SHP77 treated with DMSO at 0.1 percent for 48 hours (cell line): ENCODE measurements around the gene RNF10.
"Not testable (repeated sequence)": the region's sequence is repeated elsewhere in the genome, so short reads cannot be mapped to it uniquely, and the experiment has no call there.

Experiments used
- DNase-seq: peaks from one replicate; lab custom pipeline; 2025; lab: John Stamatoyannopoulos, UW

The RNF10 gene

DNA sequence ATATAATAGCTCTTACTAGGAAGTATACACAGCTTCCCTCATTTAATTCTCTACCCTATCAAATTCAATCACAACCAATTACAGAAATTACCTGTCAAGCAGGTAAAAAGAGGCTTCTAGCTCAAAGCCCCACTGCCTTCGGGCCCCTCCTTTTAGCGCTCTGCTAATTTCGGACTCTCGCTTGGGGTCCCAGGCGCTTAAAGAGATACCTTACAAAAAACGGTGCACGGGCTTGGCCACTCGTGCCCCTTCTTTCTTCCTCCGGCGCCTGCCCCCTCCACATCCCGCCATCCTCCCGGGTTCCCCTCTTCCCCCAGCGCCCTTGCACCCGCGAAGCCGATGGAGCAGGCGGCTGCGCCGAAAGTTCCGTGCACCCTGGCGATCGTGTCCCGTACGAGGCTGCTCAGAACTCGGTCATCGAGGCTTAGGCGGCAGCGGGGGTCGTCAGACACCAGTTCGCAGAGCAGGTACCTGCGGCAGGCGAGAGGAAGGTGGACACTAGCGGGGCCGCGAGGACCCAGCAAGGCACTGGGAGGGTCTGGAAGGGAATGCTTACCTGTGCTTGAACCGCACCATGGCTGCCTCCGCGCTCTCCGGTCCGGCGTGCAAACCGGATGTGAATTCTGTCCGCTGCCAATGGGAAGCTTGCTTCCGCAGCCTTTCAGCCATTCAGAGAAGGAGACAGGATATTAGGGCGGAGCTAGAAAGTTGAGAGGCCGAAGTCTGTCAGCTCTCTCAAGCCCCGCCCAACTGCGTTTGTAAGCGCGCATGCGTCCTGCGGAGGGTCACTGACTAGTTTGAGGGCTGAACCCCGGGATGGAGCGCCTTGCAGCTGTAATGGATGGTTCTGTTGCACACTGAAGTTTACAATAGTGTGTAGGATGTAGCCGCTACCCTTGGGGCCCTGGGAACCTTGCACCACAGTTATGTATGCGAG lies 46.9 kb downstream of the RNF10 start, which contains the start of gene POP5:
POP5 (minus strand) TSS at position 616 of the 937 bp plus-strand sequence; CDS start at position 576, 40 bp downstream.
- peak; percentile 99 for DNase-seq

DNA sequence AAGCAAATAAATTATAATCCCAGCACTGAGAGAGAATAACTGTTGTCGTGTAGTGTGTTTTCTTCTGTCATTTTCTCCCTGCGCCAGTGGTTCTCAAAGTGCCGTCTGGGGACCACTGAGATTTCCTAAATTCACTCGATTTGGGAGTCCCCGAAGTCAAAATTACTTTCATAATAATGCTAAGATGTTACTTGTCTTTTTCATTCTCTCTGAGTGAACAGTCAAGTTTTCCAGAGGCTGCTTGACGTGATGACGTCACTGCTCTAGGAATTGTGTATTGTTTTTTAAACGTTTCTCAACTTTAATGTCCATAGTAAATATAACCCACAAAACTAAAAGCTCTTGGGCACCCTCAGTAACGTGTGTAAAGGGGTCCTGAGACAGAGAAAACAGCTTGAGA lies 47.8 kb downstream of the RNF10 start:
- DNase-seq: no peak

DNA sequence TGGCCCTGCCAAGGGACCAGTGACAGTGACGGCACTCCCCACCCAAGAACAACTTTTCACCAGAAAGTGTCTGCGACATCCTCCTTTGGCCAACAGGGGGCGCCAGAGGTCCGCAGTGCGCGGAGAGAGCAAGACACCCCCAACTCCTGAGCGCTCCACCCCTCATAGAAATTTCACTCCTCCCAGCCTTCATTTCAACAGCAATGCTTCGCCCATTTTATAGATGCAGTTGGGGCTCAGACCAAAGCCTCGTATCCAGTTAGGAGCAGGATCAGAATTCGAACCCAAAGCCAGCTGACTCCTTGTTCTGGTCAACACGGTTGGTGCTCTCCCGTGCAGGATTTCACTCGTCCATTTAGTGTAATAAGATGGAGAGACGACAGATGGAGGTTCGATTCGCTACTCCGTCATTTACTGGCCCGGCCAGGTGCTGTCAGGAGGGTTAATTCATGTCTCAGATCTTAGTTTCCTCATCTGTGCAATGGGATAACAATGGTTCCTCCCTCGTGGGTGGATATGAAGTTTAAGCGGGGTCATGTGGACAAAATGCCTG lies 49.4 kb downstream of the RNF10 start:
- DNase-seq: peak; percentile 61

DNA sequence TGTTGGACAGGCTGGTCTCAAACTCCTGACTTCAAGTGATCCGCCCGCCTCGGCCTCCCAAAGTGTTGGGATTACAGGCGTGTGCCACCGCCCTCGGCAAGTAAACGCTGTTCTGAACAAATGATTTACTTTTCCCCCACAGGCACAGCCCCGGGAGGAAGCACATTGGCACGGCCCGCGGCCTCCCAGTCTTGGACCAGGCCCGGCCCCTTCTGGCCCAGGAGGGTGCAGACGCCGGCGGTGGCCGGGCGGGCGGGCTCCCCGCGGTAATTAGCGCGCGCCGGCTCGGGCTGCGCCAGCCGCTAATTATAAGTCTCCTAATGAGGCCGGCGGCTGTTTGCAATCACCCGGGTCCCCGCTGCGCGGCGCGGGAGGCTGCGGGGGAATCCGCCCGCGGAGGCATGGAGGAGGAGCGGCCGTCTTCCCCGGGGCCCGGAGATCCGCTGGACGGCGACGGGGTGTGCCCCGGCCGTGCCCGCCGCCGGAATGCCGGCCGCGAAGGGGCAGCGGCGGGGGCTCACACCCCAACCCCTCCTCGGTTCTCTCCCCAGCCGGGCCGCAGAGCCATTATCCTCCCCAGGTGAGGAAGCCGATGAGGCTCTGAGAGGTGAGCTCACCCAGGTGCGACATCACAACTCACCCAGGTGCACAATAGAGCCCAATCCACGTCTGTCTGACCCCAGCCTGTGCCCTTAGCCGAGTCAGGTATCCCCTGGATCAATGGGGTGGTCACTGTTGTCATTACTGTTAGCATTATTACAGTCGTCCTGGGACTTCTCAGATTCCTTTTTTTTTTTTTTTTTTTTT lies 50.4 kb downstream of the RNF10 start:
- DNase-seq: peak; percentile 14

DNA sequence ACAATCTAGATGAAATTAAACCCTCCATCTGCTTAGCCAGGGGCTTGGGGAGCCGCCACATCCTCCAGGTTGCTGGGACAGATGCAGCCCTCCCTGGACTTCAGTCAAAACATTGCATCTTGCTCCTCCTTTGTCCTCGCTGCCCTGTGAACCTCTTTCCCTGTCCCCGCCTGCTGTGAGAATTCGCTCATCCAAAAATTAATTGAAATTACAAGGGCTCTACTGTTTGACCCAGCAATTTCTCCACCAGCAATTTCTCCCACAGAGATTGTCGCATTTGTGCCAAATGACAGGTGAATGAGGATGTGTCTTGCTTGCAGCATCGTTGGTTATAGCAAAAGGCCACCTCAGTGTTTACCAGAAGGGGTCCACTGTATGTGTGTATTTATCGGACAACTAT lies 52.0 kb downstream of the RNF10 start:
- no peak for DNase-seq

DNA sequence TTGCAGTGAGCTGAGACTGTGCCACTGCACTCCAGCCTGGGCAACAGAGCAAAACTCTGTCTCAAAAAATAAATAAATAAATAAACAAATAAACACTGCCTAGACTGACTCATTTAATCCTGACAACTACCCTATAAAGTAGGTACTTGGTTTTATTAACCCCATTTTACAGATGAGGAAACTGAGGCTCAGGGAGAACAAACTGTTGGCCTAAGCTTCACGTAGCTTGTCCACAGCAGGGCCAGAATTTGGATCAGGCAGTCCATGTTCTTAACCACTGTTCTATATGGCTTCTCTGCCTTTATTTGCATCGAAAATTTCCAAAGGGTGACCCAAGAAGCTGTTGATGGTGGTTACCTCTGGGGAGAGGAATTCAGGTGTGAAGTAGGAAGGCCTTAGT lies 52.7 kb downstream of the RNF10 start:
- no peak for DNase-seq

DNA sequence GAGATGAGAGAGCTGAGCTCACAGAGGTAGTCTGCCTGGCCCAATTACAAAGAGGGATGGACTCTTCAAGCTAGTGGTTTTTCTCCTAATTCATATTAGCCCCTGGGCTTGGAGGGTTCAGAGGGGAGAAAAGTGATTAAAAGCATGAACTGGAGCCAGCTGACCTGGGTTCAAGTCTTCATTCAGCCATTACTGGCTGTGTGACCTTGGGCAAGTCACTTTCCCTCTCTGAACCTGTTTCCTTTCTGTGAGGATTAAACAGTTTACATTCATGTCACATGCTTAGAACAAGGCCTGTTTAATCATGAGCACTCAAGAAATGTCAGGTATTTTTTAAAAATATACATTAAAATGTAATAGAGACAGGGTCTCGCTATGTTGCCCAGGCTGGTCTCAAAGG lies 54.2 kb downstream of the RNF10 start:
- DNase-seq: no peak

DNA sequence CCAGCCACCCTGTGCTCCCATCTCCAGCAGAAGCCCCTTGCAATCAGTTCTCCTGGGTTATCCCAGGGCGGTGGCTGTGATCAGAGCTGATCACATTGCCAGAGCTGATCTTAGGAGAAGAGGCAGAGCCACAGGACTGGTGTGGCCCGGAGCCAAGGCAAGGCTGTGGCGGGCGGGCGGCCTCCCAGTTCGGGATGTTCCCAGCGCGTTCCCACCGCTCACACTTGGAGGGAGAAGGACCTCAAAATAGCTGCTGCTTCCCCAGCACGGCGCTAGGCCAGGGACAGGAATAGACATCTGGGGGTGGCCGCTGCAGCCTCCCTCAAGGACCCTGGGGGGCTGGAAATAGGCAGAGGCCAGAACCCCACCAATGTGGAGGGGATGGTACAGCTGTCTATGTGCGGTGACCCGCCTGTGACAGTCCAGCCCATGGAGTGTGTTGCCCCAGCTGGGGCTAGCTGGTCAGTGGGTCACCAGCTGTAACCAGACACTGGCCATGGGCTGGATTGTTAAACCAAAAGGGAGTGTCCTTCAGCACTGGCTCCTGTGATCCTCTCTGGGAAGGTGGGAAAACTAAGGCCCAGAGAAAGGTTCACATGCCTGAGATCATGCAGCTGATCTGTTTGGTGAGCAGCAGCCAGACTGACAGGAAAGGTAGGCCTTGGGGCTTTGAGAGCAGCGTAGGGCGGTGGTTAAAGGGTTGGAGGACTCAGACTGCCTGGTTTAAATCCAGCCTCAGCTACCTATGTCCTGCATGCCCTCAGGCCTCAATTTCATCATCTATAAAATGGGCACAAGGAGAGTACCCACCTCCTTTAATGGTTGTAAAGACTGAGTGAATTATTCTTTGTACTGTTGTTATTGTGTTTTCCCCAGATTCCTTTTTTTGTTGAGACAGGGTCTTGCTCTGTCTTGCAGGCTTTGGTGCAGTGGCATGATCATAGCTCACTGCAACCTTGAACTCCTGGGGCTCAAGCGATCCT lies 55.1 kb downstream of the RNF10 start:
- no peak for DNase-seq

DNA sequence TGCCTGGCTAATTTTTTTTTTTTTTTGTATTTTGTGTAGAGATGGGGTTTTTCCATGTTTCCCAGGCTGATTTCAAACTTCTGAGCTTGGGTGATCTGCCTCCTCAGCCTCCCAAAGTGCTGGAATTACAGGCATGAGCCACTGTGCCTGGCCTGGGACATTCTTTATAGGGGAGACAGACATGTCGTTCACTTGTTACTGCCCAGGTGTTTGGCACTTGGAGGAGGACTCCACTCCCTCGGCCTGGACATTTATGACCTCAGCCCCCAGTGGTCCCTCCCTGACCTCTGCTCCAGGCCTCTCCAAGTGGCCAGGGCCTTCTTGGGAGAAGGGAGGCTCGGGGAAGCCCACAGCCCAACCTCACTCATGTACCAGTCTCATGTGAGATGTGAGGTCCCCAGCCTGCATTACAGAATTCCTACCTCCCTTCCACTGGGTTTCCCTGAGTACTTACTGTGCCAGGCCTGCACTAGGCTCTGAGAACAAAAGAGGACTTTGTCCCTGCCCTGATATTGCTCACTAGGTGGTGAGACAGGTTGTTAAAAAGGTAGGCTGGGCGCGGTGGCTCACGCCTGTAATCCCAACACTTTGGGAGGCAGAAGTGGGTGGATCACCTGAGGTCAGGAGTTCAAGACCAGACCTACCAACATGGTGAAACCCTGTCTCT lies 56.7 kb downstream of the RNF10 start:
- no peak for DNase-seq

DNA sequence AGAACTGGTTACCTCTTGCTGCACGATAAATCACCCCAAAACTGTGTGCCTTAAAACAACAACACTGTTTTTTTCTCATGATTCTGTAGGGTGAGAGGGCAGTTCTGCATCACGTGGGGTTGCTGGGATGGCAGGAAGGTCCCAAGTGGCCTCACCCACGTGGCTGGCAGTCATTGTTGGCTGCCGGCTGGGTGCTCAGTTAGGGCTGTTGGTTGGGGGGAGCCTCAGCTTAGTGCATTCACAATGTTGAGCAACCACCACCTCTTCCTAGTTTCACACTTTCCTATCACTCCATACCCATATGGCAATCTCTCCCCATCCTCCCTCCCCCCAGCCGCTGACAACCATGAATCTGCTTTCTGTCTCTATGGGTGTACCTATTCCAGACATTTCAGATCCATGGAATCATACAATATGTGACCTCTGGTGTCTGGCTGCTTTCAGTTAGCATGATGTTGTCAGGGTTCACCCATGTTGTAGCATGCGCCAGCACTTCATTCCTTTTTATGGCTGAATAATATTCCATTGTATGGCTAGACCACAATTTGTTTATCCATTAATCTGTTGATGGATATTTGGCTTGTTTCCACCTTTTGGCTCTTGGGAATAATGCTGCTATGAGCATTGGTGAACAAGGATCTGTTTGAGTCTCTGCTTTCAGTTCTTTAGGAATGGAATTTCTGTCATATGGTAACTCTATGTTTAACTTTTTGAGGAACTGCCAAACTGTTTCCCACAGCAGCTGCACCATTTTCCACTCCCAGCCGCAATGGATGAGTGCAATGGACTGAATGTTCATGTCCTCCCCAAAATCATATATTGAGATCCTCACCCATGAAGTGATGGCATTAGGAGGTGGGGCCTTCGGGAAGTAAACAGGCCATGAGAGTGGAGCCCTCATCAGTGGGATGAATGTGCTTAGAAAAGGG lies 58.2 kb downstream of the RNF10 start:
- no peak for DNase-seq

DNA sequence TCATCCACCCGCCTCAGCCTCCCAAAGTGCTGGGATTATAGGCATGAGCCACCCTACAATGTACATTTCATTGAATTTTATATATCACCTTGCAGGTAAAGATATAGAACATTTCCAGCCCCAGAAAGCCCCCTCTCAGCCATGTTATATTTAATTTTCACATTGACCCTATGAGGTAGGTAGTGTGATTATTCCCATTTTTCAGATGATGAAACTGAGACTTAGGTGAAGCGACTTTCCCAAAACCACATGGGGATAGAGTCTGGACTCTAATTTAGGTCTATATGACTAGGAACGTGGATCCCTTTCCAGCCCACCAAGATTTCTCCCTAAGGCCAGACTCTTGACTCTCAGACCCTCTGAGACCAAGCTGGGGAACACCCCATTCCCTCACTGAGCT lies 62.7 kb downstream of the RNF10 start:
- DNase-seq: no peak

DNA sequence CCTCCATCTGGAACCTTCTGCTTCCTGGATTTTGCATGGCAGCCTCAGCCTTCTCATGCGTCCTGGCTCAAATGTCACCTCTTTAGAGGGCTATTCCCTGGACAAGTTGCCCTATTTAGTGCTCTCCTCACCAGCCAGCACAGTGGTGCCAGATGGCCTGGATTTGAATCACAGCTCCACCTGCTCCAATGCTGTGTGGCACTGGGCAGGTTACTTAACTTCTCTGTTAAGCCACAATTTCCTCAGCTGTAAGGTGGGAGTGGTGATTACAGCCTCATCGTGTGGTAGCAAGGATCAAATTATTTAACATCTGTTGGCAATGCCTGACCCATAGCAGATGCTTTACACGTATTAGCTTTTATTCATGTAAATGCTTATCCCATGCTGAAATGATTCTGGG lies 63.7 kb downstream of the RNF10 start:
- DNase-seq: no peak

DNA sequence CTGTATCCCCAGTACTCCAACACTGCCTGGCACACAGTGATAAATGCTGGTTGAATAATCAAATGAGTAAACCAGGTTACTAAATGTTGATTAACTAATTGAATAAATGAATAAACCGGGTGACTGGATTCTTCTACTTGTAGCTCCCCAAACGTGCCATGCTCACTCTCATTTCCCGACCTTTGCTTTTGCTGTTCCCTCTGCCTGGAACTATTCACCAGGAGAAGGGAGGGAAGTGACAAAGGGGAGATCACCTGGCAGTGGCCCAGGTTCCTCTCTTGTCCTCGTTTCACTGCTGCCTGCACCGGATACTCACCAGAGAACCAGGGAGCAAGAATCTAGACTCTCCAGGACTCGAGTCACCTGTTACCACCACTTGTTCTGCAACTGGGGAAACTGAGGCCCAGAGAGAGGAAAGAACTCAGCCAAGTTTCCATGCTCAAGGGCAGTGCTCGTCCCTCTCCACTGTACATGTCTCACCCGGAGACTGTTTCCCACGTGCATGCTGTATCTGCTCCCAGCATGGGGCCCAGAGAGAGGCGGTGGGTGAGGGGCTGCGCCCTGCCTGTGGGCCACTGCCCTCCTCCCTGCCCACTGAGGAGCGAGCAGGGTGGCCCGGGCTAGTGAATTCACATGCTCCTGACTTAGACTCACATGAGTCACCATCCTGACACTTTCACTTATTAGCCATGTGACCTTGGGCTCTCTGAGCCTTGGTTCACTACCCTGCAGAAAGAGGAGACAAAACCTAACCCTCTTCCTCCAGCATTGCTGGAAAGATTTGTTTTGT lies 64.7 kb downstream of the RNF10 start:
- no peak for DNase-seq

DNA sequence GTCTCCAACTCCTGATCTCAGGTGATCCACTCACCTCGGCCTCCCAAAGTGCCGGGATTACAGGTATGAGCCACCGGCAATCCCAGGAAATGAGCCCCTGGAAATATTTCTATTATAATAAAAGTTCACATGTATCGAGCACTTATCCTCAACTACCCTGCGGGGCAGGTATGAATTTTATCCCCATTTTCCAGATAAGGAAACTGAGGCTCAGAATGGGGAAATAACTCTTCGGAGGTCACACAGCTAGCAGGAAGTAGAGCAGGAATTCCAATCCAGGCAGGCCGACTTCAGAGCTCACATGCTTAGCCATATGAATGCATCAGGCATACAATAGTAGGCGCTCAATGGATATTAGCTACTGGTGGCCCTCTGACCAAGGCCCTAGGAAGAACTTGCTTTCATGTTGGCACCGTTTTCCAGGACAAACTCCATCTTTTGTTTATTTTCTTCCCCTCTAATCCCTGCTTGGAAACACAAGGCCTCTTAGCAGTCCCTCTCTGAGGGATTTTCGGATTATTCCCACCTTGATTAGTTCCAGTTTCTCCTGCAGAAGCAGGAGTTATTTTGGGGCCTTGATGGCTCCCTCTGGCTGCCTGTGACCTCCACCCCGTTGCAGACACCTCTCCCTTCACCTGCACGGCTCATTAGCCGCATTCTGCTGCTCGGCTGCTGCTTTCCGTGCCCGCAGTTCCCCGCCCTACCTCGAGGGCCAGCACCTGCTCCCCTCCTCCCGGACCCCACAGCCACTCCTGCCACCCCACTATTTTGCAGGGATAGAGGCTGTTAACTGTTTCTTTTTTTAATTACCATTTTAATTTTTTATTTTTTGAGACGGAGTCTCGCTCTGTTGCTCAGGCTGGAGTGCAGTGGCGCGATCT lies 65.8 kb downstream of the RNF10 start:
- no peak for DNase-seq

DNA sequence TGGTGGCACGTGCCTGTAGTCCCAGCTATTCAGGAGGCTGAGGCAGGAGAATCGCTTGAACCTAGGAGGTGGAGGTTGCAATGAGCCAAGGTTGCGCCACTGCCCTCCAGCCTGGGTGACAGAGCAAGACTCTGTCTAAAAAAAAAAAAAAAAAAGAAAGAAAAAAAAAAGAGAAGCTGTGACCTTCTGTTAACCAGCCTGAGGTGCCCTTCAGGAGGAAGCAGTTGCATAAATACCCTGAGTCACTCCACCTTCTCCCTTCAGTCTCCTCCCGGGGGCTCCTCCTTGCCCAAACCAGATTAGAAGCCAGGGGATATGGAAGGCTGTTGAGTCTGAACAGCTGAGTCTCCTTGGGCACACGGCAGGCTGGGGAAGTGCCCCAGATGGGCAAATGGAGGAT lies 68.3 kb downstream of the RNF10 start:
- DNase-seq: not testable (repeated sequence)

DNA sequence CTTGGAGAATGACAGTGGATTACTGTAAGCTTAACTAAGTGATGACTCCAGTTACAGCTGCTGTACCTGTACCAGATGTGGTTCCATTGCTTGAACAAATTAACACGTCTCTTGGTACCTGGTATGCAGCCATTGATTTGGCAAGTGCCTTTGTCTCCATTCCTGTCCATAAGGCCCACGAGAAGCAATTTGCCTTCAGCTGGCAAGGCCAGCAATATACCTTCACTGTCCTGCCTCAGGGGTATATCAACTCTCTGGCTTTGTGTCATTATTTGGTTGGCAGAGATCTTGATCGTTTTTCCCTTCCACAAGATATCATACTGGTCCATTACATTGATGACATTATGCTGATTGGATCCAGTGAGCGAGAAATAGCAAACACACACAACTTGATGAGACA lies 76.4 kb downstream of the RNF10 start:
- no peak for DNase-seq

DNA sequence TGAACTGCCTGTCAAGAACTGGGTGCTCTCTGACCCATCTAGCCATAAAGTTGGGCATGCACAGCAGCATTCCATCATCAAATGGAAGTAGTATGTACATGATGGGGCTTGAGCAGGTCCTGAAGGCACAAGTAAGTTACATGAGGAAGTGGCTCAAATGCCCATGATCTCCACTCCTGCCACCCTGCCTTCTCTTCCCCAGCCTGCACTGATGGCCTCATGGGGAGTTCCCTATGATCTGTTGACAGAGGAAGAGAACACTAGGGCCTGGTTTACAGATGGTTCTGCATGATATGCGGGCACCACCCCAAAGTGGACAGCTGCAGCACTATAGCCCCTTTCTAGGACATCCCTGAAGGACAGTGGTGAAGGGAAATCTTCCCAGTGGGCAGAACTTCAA lies 77.4 kb downstream of the RNF10 start:
- DNase-seq: not testable (repeated sequence)

DNA sequence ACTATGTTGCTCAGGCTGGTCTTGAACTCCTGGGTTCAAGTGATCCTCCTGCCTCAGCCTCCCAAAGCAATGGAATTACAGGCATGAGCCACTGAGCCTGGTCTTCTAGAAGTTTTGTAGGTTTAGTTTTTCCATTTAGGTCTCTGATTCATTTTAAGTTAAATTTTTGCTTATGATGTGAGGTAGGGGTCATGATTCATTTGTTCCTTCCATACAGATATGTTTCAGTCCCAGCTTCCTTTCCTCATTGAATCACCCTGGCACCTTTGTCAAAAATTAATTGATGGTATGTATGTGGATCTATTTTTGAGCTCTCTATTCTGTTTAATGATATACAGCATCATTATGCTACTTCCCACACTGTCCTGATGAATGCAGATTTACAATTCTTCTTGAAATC lies 80.7 kb downstream of the RNF10 start:
- no peak for DNase-seq
